ENCODE data around the gene ZNF664.
A peak's percentile ranks its signal among the peaks of the same experiment; 100 is the strongest.

ZNF664 gene

GRCh38 chr12:123972457-123973401 lies at the start of gene ZNF664, which contains the start of gene CCDC92:
Gene ZNF664, plus strand, starts transcription at chr12:123973215. Its CDS starts 38,930 bp downstream, at chr12:124012145.
Gene CCDC92, minus strand, starts transcription at chr12:123972831. Its CDS starts 28,526 bp downstream, at chr12:123944305.
- peak; percentile 84 to 92 for DNase-seq (ENCODE audit: low read depth in 2 of 2)

DNA sequence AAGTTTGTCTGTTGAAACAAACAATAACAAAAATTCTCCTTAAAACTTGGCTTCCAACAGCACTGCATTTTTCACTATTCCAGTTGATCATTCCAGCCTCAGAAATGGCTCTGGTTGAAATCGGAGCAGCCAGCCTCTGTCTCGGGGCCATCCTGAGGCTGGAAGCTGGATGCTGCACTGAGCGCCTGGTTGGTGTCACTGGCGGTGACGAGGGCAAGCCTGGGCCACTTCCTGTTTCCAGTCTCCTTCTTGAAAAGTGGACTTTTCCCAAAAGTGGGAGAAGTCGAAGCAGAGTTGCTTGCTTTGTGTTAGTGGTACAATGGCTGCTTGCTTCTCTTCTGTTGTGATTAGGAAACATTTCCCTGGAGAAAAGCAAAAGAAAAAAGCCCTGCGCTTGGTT lies 49.1 kb upstream of the ZNF664 start:
- no peak for DNase-seq (ENCODE audit: low read depth in 2 of 2)

DNA sequence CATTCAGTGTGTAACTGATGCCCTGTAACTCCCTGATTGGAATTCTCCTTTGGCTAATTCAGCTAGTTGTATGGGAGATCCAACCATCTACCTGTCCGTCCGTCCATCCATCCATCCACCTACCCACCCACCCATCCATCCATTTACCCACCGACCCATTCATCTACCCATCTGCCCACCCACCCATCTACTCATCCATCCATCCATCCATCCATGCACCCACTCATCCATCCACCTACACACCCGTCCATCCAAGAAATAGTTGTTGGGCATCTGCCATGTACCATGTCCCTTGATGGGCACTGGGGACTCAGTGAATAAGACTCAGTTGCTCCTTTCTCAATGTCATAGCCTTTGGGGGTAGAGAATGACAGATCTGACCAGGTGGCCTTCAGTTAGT lies 48.5 kb upstream of the ZNF664 start:
- no peak for DNase-seq (ENCODE audit: low read depth in 2 of 2)

DNA sequence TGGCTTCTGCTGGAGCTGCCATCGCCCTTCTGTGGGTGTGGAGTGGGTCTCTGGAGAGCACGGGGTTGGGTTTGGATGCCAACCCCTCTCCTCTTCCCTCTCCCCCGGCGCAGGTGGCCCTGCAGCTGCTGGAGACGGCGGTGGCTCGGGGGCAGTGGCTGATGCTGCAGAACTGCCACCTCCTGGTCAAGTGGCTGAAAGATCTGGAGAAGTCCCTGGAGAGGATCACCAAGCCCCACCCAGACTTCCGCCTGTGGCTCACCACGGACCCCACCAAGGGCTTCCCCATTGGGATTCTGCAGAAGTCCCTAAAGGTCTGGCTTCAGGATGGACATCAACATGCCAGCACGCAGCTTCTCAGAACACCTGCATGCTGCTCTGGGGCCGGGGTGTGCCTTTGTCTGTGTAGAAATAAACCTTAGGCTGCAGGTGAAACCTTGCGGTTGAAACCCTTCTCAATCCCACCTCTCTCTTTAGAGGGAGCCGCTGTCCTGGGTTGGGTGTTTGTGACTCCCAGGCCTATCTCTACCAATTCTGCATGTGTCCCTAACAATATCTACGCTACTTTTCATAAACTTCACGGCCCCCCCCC lies 44.6 kb upstream of the ZNF664 start:
- DNase-seq (ENCODE audit: low read depth in 2 of 2), result no peak

DNA sequence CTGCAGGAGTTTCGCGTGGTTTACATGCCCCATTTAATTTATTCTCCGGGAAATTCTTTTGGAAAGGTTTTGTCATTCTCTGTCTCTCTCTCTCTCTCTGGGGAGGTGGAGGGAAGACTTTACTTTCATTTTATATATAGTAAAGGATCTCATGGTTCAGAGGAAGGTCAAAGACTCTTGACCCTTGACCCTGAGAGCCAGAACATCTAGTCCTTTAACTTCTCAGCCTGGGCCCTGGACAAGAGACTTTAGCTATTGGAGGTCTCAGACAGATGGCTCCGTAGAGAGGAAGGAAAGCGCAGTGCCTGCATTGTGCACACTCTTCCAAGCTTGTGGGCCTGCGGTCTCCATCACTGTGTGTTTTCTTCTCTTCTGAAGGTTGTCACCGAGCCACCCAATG lies 44.1 kb upstream of the ZNF664 start:
- no peak for DNase-seq (ENCODE audit: low read depth in 2 of 2)

DNA sequence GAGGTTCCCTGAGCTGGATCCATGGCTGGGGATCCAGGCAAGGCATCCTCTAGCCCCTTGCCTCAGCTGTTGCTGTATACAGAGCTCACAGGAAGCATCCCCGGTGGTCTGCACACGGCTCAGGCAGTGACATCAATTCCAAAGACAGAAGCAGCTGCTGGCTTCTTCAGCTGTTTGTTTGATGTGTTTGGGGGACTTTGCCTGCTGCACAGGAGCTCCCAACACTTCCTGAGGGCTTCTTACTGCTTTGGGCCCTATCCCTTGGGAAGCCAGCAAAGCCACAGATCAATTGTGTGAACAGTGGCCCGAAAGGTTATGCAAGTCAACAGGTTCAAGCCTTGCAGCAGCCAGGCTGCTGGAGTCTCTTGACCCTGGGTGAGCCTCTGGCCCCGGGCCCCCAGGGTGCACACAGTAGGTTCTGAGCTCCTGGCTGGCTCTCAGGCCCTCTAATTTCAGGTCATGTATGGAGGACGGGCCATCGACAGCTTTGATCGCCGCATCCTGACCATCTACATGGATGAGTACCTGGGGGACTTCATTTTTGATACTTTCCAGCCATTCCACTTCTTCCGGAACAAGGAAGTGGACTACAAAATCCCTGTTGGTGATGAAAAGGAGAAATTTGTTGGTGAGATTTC lies 43.0 kb upstream of the ZNF664 start:
- DNase-seq (ENCODE audit: low read depth in 2 of 2), result no peak

- DNase-seq (ENCODE audit: low read depth in 2 of 2), result peak in 1 of 2 donors; percentile 18
Observed at GRCh38 chr12:123931686-123932321, 41.2 kb upstream of the ZNF664 start.

GRCh38 chr12:123933214-123933613 lies 39.8 kb upstream of the ZNF664 start:
- no peak for DNase-seq (ENCODE audit: low read depth in 2 of 2)

GRCh38 chr12:123934016-123934620 lies 38.9 kb upstream of the ZNF664 start:
- DNase-seq (ENCODE audit: low read depth in 2 of 2), result no peak

DNA sequence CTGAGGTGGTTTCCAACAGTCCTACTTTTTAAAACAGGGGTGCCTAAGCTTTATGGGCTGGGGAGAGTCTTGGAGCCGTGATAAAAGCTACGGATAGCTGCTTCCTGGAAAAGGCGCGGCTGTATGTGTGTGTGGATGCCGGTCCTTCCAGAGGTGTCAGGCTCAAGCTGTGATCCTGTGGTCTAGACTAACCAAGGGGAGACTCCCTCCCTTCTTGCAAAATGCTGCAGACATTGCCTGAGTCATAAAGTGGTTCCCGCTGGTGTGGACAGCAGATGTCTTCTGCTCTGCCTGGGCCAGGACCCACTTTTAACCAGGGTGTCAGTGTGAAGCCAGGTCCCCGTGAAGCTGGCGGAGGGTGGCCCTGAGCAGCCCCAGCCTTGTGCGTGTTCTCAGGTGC lies 38.2 kb upstream of the ZNF664 start:
- DNase-seq (ENCODE audit: low read depth in 2 of 2), result no peak

GRCh38 chr12:123935956-123936355 lies 37.1 kb upstream of the ZNF664 start:
- no peak for DNase-seq (ENCODE audit: low read depth in 2 of 2)

DNA sequence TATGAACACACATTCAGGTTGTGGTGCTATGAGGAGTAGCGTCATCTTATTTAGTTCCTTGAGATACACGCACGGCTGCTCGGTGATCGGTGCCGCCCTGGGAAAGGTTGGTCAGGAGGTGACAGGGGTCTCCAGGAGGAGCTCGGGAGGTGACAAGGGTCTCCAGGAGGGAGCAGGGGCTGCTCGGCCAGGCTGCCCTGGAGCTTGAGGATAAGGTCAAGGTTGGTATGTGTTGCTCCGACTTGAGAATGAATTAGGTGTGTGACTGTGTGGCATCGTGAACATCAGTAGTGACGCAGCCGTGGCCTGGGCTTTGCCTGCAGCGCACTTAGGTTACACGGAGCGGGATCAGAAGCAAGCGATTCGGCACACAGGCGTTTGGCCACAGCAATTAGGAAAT lies 36.5 kb upstream of the ZNF664 start:
- no peak for DNase-seq (ENCODE audit: low read depth in 2 of 2)

DNA sequence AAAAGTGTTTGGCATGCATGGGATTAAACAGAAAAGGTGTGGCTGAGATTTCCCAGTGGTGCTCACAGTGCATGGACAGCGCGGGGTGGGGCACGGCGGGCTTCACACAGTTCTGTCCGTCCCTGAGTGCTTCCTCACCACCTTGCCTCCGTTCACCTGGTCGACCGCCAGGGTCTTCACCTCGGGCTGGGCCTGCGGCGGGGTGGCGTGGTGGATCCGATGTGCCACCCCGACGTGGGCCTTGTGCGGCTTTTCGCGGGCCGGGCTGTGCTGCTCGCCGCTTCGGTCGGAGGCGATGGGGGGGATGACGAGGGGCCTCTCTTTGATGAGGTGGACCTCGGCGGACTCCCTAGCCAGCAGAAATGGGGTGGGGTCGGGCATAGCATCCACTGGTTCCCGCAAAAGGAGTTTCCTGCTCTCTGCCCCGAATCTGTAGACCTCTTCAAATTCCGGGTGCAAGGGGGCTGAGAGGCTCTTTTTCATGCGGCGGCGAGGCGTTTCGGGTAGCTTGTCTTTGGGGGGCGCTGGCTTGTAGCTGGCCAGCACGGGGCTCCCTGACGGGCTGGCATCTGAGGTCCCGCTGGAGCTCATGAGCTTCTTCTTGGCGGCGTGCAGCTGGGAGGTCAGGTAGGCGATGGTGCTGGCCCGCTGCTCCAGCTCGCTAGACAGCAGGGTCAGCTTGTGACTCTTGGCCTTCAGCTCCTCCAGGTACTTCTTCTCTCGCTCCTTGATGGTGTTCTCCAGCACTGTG lies 35.9 kb upstream of the ZNF664 start:
- DNase-seq (ENCODE audit: low read depth in 2 of 2), result no peak

DNA sequence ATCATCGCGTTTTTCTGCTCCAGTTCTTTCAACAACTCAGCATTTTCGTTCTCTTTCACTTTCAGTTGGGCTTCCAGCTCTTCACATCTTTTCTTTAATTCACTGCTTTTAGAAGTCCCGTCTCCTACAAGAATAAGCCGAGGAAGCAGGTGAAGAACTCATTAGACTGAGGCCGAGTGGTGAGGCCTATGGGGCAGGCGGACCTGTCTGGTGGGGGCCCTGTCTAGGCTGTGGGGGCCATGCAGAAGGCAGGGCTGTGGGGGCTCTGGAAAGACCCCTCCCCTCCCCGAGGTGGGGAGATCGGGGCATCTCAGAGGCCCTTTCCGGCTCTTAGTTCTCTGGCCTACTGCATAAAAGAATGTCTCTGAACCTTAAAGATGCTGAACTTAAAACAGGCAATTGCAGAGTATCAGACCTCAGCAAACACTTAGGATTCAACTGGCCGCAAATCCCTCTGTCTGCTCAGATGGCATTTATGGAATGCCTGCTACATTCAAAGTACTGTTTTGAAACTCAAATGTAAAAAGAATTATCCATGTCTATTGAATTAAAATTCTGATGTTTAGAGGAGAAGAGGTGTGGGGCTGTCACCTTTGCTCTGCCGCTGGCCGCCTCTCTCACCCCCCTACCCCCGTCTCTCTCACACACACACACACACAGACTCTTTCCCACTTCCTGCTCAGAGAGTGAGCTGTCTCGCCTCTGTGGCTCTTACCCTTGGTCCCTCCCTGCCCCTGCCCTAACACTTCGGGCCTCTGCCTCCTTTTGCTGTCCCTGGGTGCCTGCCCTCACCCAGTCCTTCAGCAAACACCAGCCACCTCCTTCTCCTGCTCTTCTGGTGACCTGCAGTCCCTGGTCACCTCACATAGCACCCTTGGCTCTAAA lies 35.1 kb upstream of the ZNF664 start:
- peak in 1 of 2 donors; percentile 40 for DNase-seq (ENCODE audit: low read depth in 2 of 2)

- no peak for DNase-seq (ENCODE audit: low read depth in 2 of 2)
Observed at GRCh38 chr12:123938679-123939480, 34.1 kb upstream of the ZNF664 start.

DNA sequence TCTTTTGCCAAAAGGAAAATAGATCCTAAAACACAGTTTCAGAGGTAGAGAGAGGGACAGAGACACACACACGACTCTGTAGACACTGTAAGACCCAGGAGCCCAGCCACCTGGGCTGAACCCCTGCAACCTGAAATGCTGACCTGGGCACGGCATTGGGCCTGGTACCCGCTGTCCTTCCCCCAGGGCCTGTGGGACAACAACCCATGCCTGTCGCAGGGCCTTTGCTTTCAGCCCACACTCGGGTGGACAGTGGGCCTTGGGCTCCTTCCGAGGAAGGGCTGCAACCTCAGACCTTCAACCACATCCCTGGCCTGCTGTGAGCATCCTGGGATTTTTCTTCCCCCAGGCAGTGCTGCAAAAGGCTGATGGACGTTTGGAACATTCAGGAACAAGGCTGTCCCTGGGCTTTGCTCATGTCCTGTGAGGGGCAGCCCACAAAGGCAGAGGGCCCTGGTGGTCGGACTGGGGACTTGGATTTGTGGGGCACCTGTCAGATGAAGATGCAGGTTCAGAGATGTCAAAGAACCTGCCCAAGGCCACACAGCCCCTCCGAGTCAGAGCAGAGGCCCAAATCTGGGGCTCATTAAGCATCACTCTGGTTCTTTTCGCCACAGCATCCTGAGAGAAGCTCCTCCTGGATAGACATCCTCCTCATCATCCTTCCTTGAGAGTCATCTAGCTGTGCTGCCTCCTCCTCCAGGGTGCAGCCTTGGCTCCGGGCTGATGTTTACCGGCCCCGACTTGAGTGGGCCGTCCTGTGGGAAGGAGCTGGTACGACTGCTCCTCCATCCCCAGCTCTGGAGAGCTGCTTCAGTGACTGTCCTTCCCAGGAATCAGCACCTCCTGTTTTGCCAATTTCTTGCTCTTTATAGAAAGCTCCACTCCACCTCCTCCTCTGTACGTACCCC lies 33.0 kb upstream of the ZNF664 start:
- DNase-seq (ENCODE audit: low read depth in 2 of 2), result no peak

- DNase-seq (ENCODE audit: low read depth in 2 of 2), result no peak
Observed at GRCh38 chr12:123940627-123940966, 32.4 kb upstream of the ZNF664 start.

DNA sequence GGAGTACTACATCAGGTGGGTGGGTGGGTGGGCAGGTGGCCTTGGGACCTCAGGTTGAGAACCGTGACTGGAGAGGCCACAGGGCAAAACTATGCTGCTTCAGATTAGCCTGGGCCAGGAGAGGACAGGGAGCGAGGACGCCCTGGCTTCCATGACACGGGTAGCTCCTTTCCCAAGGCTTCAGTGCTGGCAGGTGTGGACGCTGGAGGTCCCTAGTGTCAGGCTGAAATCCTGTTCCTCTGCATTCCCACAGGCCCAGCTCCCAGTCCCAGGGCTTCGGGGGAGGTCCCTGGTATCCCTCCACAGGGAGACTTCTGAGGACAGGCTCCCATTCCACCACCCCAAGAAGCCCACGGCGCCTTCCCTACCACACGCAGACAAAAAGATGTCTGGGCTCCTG lies 32.0 kb upstream of the ZNF664 start:
- no peak for DNase-seq (ENCODE audit: low read depth in 2 of 2)

All from stimulated activated CD4-positive, alpha-beta T cell treated with anti-CD3 and anti-CD28 coated beads, Interleukin-15, amount 100 ng/mL, for 48 hours (primary cell).